ENCODE measurements around the gene MIPOL1. TPM values are rescaled to one million over a fixed set of nuclear protein-coding genes. Genes with fewer than 3 reads are reported as not detected.

The MIPOL1 gene
- total and polyA plus RNA-seq, 8 donors, result 2.4 to 9.0 (median 6.4) TPM

GRCh38 chr14:37586797-37587130 is 389.0 kb downstream of the MIPOL1 start:
- H3K27me3 ChIP-seq, result peaks cover 12 to 38% (median 25%) of the 10 kb centered on the region in 4 donors
- DNase-seq, result no peak

GRCh38 chr14:37587131-37587803 is 389.5 kb downstream of the MIPOL1 start:
- Histone ChIP-seq H3K9me3 (peaks cover 0 to 3% (median 0%) of the 10 kb centered on the region in 4 donors), H3K4me3 (peak overlapping the region in 1 of 4 donors; percentile 10), H3K36me3 (no peaks in the 10 kb centered on the region), H3K27ac (no peak overlapping the region), H3K4me1 (peaks cover 0 to 8% (median 0%) of the 10 kb centered on the region in 3 donors), H3K27me3 (peaks cover 12 to 38% (median 25%) of the 10 kb centered on the region in 4 donors)
- ATAC-seq, result no peak
- intact Hi-C loops (cut with DNase I), result no loop called here
- 29 to 30% methylated on average over 4 of the region's 4 CpGs for WGBS, 2 donors
- no peak for TF ChIP-seq CTCF (IDR thresholded peaks at IDR 0.05)
- FAIRE-seq, result no peak
- no peak for DNase-seq

More at GRCh38 chr14:37586797-37587130, 389.0 kb downstream of the MIPOL1 start:
- H3K27ac ChIP-seq, result no peak overlapping the region
- intact Hi-C loops (cut with DNase I), result no loop called here
- no peak overlapping the region for H3K4me3 ChIP-seq
- H3K36me3 ChIP-seq, result no peaks in the 10 kb centered on the region
- TF ChIP-seq CTCF (IDR thresholded peaks at IDR 0.05), result no peak
- FAIRE-seq (peak; percentile 69), ATAC-seq (no peak)
- WGBS, 2 donors, result 4 to 6% methylated on average over 1 of the region's 1 CpG
- H3K4me1 ChIP-seq, result peaks cover 0 to 8% (median 0%) of the 10 kb centered on the region in 3 donors
- H3K9me3 ChIP-seq, result peaks cover 0 to 3% (median 0%) of the 10 kb centered on the region in 4 donors

- Histone ChIP-seq H3K36me3 (no peaks in the 10 kb centered on the region), H3K9me3 (peaks cover 0 to 3% (median 0%) of the 10 kb centered on the region in 4 donors), H3K27me3 (peaks cover 12 to 38% (median 25%) of the 10 kb centered on the region in 4 donors), H3K27ac (no peak overlapping the region), H3K4me1 (peaks cover 0 to 8% (median 0%) of the 10 kb centered on the region in 3 donors), H3K4me3 (peak overlapping the region in 1 of 4 donors; percentile 10)
- ATAC-seq, result peak in 2 of 4 donors; percentile 24 to 53
- DNase-seq, result peak in 2 of 6 donors; percentile 62
- no peak for TF ChIP-seq CTCF (IDR thresholded peaks at IDR 0.05)
- WGBS, 2 donors, result 11 to 14% methylated on average over 63 of the region's 63 CpGs
- FAIRE-seq, result no peak
- intact Hi-C loops (cut with DNase I), result no loop called here
These were observed 390.3 kb downstream of the MIPOL1 start for GRCh38 chr14:37587881-37588666.

GRCh38 chr14:37588667-37588955 is 390.9 kb downstream of the MIPOL1 start:
- TF ChIP-seq CTCF (IDR thresholded peaks at IDR 0.05), result no peak
- peaks cover 0 to 7% (median 0%) of the 10 kb centered on the region in 3 donors for H3K4me1 ChIP-seq

More at GRCh38 chr14:37588667-37588955, 390.9 kb downstream of the MIPOL1 start:
- Histone ChIP-seq H3K27ac (no peak overlapping the region), H3K9me3 (peaks cover 0 to 3% (median 0%) of the 10 kb centered on the region in 4 donors), H3K4me3 (no peak overlapping the region), H3K36me3 (no peaks in the 10 kb centered on the region), H3K27me3 (peaks cover 12 to 38% (median 25%) of the 10 kb centered on the region in 4 donors)
- WGBS, 2 donors, result 51 to 53% methylated on average over 6 of the region's 6 CpGs
- intact Hi-C loops (cut with DNase I), result no loop called here
- FAIRE-seq, result no peak
- ATAC-seq, result no peak
- DNase-seq, result no peak
